Rectal smooth muscle tissue (tissue), 1 donor: Measurements from ENCODE around the gene ZNF540.
A peak's percentile ranks its signal among the peaks of the same experiment; 100 is the strongest.

Experiments used
- H3K27ac ChIP-seq: one replicate; pipeline ENCODE4 v1.7.0; 2013; ENCODE audit warnings: low read depth, low read length, inconsistent platforms
- H3K27me3 ChIP-seq: one replicate; pipeline ENCODE4 v1.7.0; 2013; ENCODE audit warnings: low read length; ENCODE audit not compliant: control insufficient read depth, insufficient read depth
- H3K36me3 ChIP-seq: one replicate; pipeline ENCODE4 v1.7.0; 2013; ENCODE audit warnings: low read length; ENCODE audit not compliant: control insufficient read depth, insufficient read depth
- H3K4me1 ChIP-seq: one replicate; pipeline ENCODE4 v1.7.0; 2013; ENCODE audit warnings: low read length; ENCODE audit not compliant: control insufficient read depth, insufficient read depth
- H3K4me3 ChIP-seq: one replicate; pipeline ENCODE4 v1.7.0; 2013; ENCODE audit warnings: low read length
- H3K9ac ChIP-seq: one replicate; pipeline ENCODE4 v1.7.0; 2013; ENCODE audit warnings: low read length

ZNF540 gene

GRCh38 chr19:37594304-37594981 lies at the start of gene ZNF540, which contains the start of gene ZNF571:
Gene ZNF540 (plus strand): TSS chr19:37594876. CDS start chr19:37598448, 3,572 bp downstream.
Gene ZNF571 (minus strand): TSS chr19:37594792. CDS start chr19:37586676, 8,116 bp downstream.
- peak within 1 kb of the TSS; percentile 94 for H3K9ac ChIP-seq
- H3K4me3 ChIP-seq = peak within 1 kb of the TSS; percentile 98
- peak within 1 kb of the TSS; percentile 96 for H3K27ac ChIP-seq
- H3K4me1 ChIP-seq = peaks cover 3% of the 10 kb centered on the region
- no peaks in the 10 kb centered on the region for H3K36me3 ChIP-seq
- H3K27me3 ChIP-seq = no peaks in the 10 kb centered on the region

DNA sequence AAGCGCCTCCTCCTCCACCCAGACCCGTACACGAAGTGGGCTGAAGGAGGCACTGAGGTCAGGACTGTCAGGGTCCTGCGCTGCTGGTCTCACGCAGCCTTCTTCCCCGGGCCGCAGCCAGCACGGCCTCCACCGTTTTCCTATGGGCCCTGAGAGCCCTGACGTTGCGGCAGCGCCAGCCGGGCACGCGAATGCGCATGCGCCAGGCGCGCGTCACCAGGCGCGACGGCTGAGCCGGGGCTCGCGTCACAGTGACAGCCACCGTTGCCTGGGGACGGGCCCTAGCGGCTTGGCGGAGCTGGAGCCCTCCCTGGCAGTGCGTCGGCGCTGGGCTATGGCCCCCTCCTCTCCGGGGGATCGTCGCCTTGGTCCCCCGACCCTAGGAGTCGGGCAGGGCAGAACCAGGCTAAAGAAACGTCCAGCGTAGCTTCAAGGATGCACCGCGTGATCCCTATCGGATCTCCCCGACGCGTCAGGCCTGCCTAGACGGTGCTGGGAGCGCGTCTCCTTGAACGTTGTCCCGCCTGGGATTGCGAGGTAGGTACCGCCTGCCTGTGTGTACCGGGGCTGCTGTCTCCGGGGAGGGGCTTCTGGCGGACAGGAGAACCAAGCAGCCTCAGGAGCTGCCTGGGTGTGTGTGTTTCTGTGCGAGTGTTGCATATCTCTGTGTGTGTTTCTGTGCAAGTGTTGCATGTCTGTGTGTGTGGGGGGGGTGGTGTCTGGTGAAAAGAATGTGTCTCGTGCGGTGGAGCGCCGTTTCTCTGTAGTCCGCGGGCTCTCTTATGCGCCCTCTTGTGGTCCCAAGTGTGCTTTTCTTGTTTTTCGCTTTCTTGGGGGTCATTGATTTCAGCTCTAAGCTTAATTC lies 43.3 kb upstream of the ZNF540 start:
- Histone ChIP-seq H3K36me3 (no peaks in the 10 kb centered on the region), H3K27ac (no peak overlapping the region), H3K4me1 (no peaks in the 10 kb centered on the region), H3K9ac (no peak overlapping the region), H3K4me3 (peak overlapping the region; percentile 56), H3K27me3 (no peaks in the 10 kb centered on the region)

DNA sequence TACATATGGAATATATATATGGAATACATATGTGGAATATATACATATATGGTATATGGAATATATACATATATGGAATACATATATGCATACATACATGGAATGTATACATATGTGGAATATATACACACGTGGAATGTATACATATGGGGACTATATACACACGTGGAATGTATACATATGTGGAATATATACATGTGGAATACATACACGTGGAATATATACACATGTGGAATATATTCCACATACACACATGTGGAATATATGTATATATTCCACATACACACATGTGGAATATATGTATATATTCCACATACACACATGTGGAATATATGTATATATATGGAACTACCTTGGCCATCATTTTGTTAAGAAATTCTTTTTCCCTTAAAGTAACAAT lies 31.2 kb upstream of the ZNF540 start:
- H3K4me1 ChIP-seq = no peaks in the 10 kb centered on the region
- no peak overlapping the region for H3K4me3 ChIP-seq
- peaks cover 10% of the 10 kb centered on the region for H3K36me3 ChIP-seq
- no peaks in the 10 kb centered on the region for H3K27me3 ChIP-seq
- no peak overlapping the region for H3K9ac ChIP-seq
- H3K27ac ChIP-seq = no peak overlapping the region

- Histone ChIP-seq H3K27me3 (no peaks in the 10 kb centered on the region), H3K9ac (no peak overlapping the region), H3K36me3 (peaks cover 10% of the 10 kb centered on the region), H3K4me3 (no peak overlapping the region), H3K27ac (no peak overlapping the region), H3K4me1 (no peaks in the 10 kb centered on the region)
These were observed 29.9 kb upstream of the ZNF540 start for GRCh38 chr19:37564624-37565369.

- Histone ChIP-seq H3K4me1 (no peaks in the 10 kb centered on the region), H3K4me3 (no peak overlapping the region), H3K27me3 (no peaks in the 10 kb centered on the region), H3K9ac (no peak overlapping the region), H3K27ac (no peak overlapping the region), H3K36me3 (peaks cover 10% of the 10 kb centered on the region)
These were observed 29.4 kb upstream of the ZNF540 start for GRCh38 chr19:37565370-37565669.

DNA sequence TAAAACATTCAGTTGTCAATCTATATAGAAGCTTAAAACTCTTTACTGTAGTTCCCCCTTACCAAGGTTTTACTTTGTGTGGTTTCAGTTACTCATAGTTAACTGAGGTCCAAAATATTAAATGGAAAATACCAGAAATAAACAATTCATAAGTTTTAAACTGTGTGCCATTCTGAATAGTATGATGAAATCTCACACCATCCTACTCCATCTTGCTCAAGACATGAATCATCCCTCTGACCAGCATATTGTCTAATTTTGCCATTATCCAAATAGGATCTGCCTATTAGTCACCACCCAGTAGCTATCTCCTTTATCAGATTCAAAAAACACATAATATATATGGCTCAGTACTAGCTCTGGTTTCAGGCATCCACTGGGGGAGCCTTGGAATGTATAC lies 22.5 kb upstream of the ZNF540 start:
- Histone ChIP-seq H3K4me3 (no peak overlapping the region), H3K9ac (no peak overlapping the region), H3K4me1 (no peaks in the 10 kb centered on the region), H3K27me3 (no peaks in the 10 kb centered on the region), H3K36me3 (peaks cover 2% of the 10 kb centered on the region), H3K27ac (no peak overlapping the region)

DNA sequence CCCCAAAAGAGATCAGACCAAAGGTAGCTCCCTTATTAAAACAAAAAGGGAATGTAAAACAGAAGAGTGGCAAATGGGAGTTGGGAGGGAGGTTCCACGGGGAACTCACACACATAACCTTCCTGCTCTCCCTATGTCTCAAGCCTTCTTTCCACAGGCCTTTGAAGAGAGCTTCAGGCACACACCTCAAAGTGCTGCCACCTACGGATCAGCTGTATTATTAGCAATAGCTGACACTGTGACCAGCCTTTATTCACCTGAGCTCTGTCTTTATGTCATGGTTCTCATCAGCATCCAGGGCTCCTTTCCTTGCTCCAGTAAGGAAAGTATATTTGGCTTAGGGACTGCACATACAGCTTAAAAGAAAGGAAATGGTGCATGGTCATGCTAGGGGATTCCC lies 11.3 kb upstream of the ZNF540 start:
- Histone ChIP-seq H3K9ac (no peak overlapping the region), H3K4me1 (no peaks in the 10 kb centered on the region), H3K4me3 (peak overlapping the region; percentile 28), H3K27me3 (no peaks in the 10 kb centered on the region), H3K36me3 (peaks cover 38% of the 10 kb centered on the region), H3K27ac (no peak overlapping the region)

DNA sequence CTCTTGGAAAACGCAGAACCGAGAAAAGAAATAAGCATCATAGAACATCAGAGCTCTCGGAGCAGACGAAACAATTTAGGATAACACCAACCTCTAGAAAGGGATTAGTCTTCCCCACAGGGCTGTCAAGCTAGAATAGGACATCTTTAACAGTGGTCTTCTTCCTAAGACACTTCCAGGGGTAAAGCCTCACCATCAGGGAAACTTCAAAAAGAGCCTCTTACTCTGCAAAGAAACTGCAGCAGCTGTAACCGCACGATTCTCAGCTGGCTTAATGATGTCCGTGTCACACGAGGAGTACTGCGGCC lies 726 bp upstream of the ZNF540 start:
- Histone ChIP-seq H3K9ac (peak overlapping the region; percentile 94), H3K4me1 (peaks cover 3% of the 10 kb centered on the region), H3K27ac (peak overlapping the region; percentile 96), H3K36me3 (no peaks in the 10 kb centered on the region), H3K4me3 (peak overlapping the region; percentile 98), H3K27me3 (no peaks in the 10 kb centered on the region)

DNA sequence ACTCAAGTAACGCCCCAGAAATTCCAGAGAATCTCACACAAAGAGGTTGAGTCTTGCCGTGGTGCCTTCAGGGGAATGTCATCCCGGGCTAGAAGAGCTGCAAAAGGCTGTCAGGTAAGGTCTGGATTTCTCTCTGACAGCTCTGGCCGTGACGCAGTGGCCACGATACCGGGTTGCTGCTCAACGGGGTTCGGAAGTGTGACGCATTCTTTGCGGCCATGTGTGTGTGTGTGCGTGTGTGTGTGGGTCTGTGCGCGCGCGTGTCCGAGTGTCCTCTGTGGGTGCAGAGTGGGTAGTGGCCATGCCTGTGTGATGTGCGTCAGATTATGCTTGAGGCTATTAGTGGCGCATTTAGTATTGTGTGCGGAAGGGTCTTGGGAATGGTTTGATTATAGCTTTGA lies 306 bp downstream of the ZNF540 start:
- Histone ChIP-seq H3K9ac (peak overlapping the region; percentile 89), H3K4me1 (peaks cover 3% of the 10 kb centered on the region), H3K27me3 (no peaks in the 10 kb centered on the region), H3K4me3 (peak overlapping the region; percentile 98), H3K36me3 (no peaks in the 10 kb centered on the region), H3K27ac (peak overlapping the region; percentile 96)

DNA sequence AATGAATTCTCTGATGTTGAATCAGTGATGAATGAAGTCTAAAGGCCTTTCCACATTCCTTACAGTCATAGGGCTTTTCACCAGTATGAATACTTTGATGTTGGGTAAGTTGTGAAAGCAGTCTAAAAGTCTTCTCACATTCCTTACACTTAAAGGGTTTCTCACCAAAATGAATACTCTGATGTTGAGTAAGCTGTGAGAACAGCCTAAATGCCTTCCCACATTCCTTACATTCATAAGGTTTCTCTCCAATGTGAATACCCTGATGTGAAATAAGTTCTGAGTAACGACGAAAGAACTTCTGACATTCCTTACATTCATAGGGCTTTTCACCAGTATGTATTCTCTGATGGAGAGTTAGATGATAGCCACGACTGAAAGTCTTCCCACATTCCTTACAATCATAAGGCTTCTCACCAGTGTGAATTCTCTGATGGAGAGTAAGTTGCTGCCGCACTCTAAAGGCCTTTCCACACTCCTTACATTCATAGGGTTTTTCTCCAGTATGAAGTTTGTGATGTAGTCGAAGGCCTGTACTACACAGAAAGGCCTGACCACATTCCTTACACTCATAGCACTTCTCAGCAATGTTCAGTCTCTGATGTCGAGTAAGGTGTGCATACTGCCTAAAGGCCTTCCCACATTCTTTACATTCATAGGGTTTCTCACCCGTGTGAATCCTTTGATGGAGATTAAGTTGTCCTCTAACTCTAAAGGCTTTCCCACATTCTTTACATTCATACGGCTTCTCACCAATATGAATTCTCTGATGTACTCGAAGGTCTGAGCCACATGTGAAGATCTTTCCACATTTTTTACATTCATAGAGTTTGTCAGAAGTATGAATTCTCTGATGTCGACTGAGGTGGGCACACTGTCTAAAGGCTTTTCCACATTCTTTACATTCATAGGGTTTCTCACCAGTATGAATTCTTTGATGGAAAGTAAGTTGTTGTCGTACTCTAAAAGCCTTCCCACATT lies 40.7 kb downstream of the ZNF540 start:
- H3K36me3 ChIP-seq = peaks cover 11% of the 10 kb centered on the region
- peak overlapping the region; percentile 23 for H3K4me3 ChIP-seq
- H3K27ac ChIP-seq = no peak overlapping the region
- no peak overlapping the region for H3K9ac ChIP-seq
- no peaks in the 10 kb centered on the region for H3K27me3 ChIP-seq
- H3K4me1 ChIP-seq = no peaks in the 10 kb centered on the region

DNA sequence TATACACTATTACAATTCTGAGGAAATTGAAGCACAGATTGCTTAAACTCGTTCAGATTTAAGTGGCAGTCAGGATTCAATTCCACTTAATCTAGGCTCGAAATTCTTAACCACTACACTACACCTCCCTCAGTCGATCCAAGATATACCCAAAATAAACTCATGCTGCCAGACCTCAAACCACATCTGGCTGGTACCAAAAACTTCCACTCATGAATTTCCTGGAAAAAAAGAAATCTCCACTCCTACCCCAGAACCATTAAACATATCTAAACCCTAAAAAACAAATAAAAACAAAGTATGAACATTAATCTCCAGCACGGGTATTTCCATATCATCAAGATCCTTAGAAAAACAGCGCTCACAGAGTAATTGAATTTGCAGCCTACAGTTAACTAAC lies 59.4 kb downstream of the ZNF540 start:
- Histone ChIP-seq H3K36me3 (no peaks in the 10 kb centered on the region), H3K4me1 (peaks cover 6% of the 10 kb centered on the region), H3K9ac (no peak overlapping the region), H3K27me3 (no peaks in the 10 kb centered on the region), H3K4me3 (peak overlapping the region; percentile 93), H3K27ac (peak overlapping the region; percentile 92)
